Kidney (tissue), 14 donors: Measurements from ENCODE around the gene ST6GALNAC6. TPM values are rescaled to one million over a fixed set of nuclear protein-coding genes. Genes with fewer than 3 reads are reported as not detected.

ENCODE experiments used
- DNase-seq, 5 donors: peaks; one replicate each; pipeline ENCODE4 v3.0.0-alpha.2; 2013 to 2020
- FAIRE-seq: peaks from 2 replicates; lab custom pipeline; 2012; peaks lifted over from hg19 to GRCh38; lab: Jason Lieb, UNC
- H3K27ac ChIP-seq, 2 donors: one replicate each; pipeline ENCODE4 v1.7.0; 2013; ENCODE audit warnings: low read depth in 2 of 2, low read length in 2 of 2, inconsistent platforms in 1 of 2
- H3K27me3 ChIP-seq: one replicate; pipeline ENCODE4 v1.7.1; 2013; ENCODE audit warnings: low read length, inconsistent platforms; ENCODE audit not compliant: control insufficient read depth, insufficient read depth
- H3K36me3 ChIP-seq, 3 donors: one replicate each; pipeline versions ENCODE4 v1.7.0 to v1.7.1; 2013; ENCODE audit warnings: low read length in 3 of 3, control low read depth in 1 of 3, inconsistent platforms in 1 of 3; ENCODE audit not compliant: insufficient read depth in 3 of 3, control insufficient read depth in 2 of 3
- H3K4me1 ChIP-seq, 3 donors: one replicate each; pipeline versions ENCODE4 v1.7.0 to v1.7.1; 2013; ENCODE audit warnings: low read length in 3 of 3, inconsistent platforms in 1 of 3, low read depth in 1 of 3; ENCODE audit not compliant: control insufficient read depth in 2 of 3, insufficient read depth in 2 of 3
- H3K4me3 ChIP-seq, 3 donors: one replicate each; pipeline versions ENCODE4 v1.7.0 to v1.8.1; 2013; ENCODE audit warnings: low read length in 3 of 3, control low read depth in 1 of 3, inconsistent platforms in 1 of 3
- H3K9ac ChIP-seq, 3 donors: one replicate each; pipeline versions ENCODE4 v1.7.0 to v1.7.1; 2013; ENCODE audit warnings: low read length in 3 of 3, control low read depth in 1 of 3, inconsistent platforms in 1 of 3
- H3K9me3 ChIP-seq, 3 donors: one replicate each; pipeline versions ENCODE4 v1.7.0 to v1.7.1; 2013; ENCODE audit warnings: low read length in 3 of 3, control low read depth in 1 of 3, inconsistent platforms in 1 of 3; ENCODE audit not compliant: control insufficient read depth in 2 of 3, insufficient read depth in 1 of 3
- intact Hi-C: fragments of 100-400 bp; cut with DNase I; formaldehyde crosslinking; loops from one replicate; pipeline ENCODE4 v1.11.1; 2022
- polyA plus RNA-seq: library from polyadenylated mRNA; stranded (reverse); fragments of 350-450 nt; fragmentation: Illumina TruSeq; extraction: RNeasy Lipid Tissue Mini Kit (QIAGEN cat#74804); gene quantifications from one replicate; pipeline ENCODE4 v1.2.3, GENCODE V29; 2014; ENCODE audit warnings: low read depth, low replicate concordance; ENCODE audit not compliant: insufficient read depth
- total RNA-seq: library from RNA; stranded (reverse); fragmentation: NEBNext Ultra II Directional; extraction: Animal tissue kit (Norgen Biotek cat#: 25700); gene quantifications from one replicate; pipeline ENCODE4 v1.2.1, GENCODE V29; 2021
- TF ChIP-seq, protein P1 (sequence below): IDR thresholded peaks from 3 replicates; pipeline ENCODE4 v1.5.1; 2012; ENCODE audit warnings: mild to moderate bottlenecking, moderate library complexity, borderline replicate concordance; ENCODE audit not compliant: insufficient read depth; ENCODE audit errors: extremely low read depth
- donor health status: control.
- donor health status: control.
- donor health status: control.
- donor health status: control.
- donor health status: control.
- donor health status: DM: yes; HTN: yes; CAD: no.
- donor health status: Normal renal cell carcinoma (clear cell type).

ST6GALNAC6 gene
- total and polyA plus RNA-seq, 2 donors from 2014 or later: 74.6 to 75.0 TPM

DNA sequence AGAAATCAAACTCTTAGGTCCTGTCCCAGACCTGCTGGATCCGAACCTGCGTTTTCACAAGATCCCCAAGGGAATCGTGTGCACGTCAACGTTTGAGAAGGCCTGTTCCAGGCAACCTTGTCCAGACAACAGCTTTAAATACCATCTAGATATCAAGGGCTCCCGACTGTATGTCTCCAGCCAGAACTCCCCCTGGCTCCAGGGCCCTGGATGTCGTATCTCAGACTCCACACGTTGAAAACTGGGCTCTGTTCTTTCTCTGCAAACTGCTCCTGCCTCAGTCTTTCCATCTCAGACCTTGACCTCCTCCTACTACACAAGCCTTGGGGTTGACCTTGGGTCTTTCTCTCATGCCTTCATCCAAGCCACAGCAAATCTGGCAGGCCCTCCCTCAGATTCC is 39.1 kb downstream of the ST6GALNAC6 start:
- H3K4me3 ChIP-seq: no peak overlapping the region
- DNase-seq (no peak), FAIRE-seq (no peak)
- peaks cover 0 to 51% (median 2%) of the 10 kb centered on the region in 3 donors for H3K4me1 ChIP-seq
- peak overlapping the region in 1 of 2 donors; percentile 11 for H3K27ac ChIP-seq
- H3K9me3 ChIP-seq: no peaks in the 10 kb centered on the region
- TF ChIP-seq, protein P1, sequence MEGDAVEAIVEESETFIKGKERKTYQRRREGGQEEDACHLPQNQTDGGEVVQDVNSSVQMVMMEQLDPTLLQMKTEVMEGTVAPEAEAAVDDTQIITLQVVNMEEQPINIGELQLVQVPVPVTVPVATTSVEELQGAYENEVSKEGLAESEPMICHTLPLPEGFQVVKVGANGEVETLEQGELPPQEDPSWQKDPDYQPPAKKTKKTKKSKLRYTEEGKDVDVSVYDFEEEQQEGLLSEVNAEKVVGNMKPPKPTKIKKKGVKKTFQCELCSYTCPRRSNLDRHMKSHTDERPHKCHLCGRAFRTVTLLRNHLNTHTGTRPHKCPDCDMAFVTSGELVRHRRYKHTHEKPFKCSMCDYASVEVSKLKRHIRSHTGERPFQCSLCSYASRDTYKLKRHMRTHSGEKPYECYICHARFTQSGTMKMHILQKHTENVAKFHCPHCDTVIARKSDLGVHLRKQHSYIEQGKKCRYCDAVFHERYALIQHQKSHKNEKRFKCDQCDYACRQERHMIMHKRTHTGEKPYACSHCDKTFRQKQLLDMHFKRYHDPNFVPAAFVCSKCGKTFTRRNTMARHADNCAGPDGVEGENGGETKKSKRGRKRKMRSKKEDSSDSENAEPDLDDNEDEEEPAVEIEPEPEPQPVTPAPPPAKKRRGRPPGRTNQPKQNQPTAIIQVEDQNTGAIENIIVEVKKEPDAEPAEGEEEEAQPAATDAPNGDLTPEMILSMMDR: no peak
- no peak overlapping the region for H3K9ac ChIP-seq
- intact Hi-C loops: no loop called here
- H3K27me3 ChIP-seq: no peaks in the 10 kb centered on the region
- H3K36me3 ChIP-seq: no peaks in the 10 kb centered on the region

- FAIRE-seq: no peak
- peak in 2 of 5 donors; percentile 45 to 88 for DNase-seq
- Histone ChIP-seq H3K9ac (no peak overlapping the region), H3K27ac (peak overlapping the region; percentile 67 to 69), H3K4me1 (peaks cover 0 to 51% (median 0%) of the 10 kb centered on the region in 3 donors), H3K36me3 (no peaks in the 10 kb centered on the region), H3K27me3 (no peaks in the 10 kb centered on the region), H3K9me3 (no peaks in the 10 kb centered on the region), H3K4me3 (no peak overlapping the region)
- intact Hi-C loops: no loop called here
- TF ChIP-seq, protein P1: no peak
These were observed 41.3 kb downstream of the ST6GALNAC6 start for GRCh38 chr9:127858041-127858512.

- intact Hi-C loops: no loop called here
- no peaks in the 10 kb centered on the region for H3K36me3 ChIP-seq
- TF ChIP-seq, protein P1: no peak
- no peaks in the 10 kb centered on the region for H3K9me3 ChIP-seq
- H3K27me3 ChIP-seq: no peaks in the 10 kb centered on the region
- peak overlapping the region; percentile 33 to 69 for H3K27ac ChIP-seq
- no peak overlapping the region for H3K4me3 ChIP-seq
- DNase-seq (no peak), FAIRE-seq (no peak)
- H3K9ac ChIP-seq: no peak overlapping the region
- H3K4me1 ChIP-seq: peaks cover 0 to 47% (median 0%) of the 10 kb centered on the region in 3 donors
These were observed 42.1 kb downstream of the ST6GALNAC6 start for GRCh38 chr9:127857278-127857677.

- H3K27me3 ChIP-seq: no peaks in the 10 kb centered on the region
- H3K4me1 ChIP-seq: peaks cover 0 to 43% (median 0%) of the 10 kb centered on the region in 3 donors
These were observed 42.7 kb downstream of the ST6GALNAC6 start for GRCh38 chr9:127856729-127857116.

More at GRCh38 chr9:127856729-127857116, 42.7 kb downstream of the ST6GALNAC6 start:
- H3K9ac ChIP-seq: no peak overlapping the region
- peaks cover 0 to 5% (median 0%) of the 10 kb centered on the region in 3 donors for H3K36me3 ChIP-seq
- intact Hi-C loops: no loop called here
- FAIRE-seq (no peak), DNase-seq (no peak)
- TF ChIP-seq, protein P1: no peak
- no peaks in the 10 kb centered on the region for H3K9me3 ChIP-seq
- peak overlapping the region; percentile 33 to 63 for H3K27ac ChIP-seq
- H3K4me3 ChIP-seq: no peak overlapping the region
